ENCODE results near the gene MIXL1.
"Not testable (repeated sequence)": the region's sequence is repeated elsewhere in the genome, so short reads cannot be mapped to it uniquely, and the experiment has no call there.

The MIXL1 gene

DNA sequence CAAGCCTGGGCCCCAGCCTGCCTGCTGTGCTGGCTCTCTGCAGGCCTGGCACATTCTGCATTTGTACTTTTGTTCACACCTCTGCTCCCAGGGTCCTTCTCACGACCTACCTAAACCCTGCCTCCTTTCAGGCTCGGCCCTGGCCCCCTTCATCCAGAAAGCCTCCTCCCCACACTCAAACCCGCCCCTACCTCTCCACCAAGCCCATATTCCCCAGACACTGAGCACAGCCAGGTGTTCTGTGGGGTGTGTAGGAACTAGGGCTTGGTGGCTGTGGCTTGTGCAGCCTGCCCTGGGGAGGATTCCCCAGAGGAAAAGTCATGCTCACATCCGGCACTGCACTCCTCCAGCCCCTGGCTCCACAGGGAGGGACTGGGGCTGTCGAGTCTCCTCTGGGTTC is 8.2 kb upstream of the MIXL1 start:
- no peak for DNase-seq (ENCODE audit: low read depth)

DNA sequence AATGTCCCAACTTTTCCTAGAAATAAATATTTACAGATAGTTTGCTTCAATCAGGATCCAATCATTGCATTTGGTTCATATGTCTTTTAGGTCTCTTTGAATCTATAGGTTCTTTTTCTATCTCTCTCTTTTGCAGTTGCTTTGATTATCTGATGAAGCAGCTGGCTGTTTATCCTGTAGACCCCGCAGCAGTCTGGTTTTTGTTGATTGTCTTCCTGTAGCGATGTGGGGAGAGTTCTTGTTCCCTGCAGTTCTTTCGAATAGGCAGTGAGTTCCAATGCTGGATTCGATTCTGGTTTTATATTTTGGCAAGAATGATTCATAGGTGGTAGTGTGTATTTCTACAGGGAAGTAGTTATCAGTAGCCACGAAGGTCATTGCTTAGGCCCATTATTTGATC is 7.4 kb upstream of the MIXL1 start:
- DNase-seq (ENCODE audit: low read depth), result no peak

DNA sequence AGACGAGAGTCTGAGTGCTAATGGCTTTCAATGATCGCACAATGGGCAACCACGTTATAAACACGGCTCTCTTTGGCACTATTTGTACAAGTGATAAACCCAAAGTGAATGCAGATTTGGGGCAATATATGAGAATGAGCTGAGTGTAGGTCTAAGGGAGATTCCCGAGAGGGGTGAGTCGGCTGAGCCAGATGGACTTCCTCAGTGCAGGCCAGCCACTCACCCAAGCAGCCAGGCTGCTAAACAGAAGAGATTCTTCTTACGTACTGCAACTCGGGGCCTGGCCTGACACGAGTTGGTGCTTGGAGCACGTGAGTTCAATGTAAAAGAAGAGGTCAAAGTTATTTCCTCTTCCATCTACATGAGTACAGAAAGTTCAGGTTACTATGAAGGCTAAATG is 6.2 kb upstream of the MIXL1 start:
- peak; percentile 13 for DNase-seq (ENCODE audit: low read depth)

DNA sequence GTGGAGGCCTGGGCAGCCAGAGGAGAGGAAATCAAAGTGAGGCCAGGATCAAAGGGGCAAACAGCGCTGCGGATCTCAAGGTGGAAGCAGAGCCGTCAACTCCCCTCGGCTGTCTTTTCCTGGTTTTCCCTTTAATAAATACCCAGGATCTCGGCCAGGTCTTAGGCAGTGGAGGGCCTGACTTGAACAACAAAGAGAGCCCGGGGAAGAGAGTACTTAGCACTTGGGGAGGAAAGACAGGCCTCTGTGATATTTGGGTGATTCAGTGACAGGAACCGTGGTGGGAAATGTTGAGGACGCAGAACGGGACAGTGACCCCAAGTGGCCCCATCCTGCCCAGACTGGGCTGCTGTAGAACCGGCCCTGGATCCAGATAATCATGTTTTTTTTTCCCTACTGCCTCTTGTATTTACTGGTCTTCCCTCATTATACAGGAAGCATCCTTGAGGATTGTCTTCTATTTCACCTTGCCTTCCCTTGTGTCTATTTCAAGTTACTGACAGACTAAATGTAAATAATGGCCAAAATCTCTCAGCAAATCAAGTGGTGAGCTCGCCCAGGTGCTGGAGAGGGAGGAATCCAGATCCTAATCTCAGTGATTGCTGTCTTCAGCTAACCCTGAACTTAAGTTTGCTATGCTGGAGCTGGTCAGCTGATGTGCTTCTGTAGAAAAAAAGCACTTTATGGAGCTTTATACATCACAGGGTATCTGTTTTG is 2.8 kb upstream of the MIXL1 start:
- DNase-seq (ENCODE audit: low read depth), result no peak

- no peak for DNase-seq (ENCODE audit: low read depth)
Observed at GRCh38 chr1:226222686-226223085, 778 bp upstream of the MIXL1 start.

GRCh38 chr1:226223786-226224244 is 351 bp downstream of the MIXL1 start:
- DNase-seq (ENCODE audit: low read depth), result no peak

DNA sequence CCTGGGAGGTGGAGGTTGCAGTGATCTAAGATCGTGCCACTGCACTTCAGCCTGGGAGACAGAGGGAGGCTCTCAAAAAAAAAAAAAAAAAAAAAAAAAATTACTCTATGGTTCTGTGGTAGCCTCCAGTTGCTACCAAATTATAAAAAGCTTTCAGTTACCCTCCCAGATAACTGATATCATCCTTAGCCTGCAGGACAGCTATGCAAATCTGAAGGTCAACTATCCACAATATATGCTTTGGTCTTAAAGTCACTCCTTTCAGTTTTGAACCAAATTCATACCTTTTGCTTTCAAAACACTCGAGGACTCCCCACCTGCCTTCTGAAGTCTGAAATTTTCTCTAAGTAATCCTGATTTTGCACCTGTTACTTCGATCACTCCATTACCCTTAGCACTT is 3.1 kb downstream of the MIXL1 start:
- DNase-seq (ENCODE audit: low read depth), result no peak

DNA sequence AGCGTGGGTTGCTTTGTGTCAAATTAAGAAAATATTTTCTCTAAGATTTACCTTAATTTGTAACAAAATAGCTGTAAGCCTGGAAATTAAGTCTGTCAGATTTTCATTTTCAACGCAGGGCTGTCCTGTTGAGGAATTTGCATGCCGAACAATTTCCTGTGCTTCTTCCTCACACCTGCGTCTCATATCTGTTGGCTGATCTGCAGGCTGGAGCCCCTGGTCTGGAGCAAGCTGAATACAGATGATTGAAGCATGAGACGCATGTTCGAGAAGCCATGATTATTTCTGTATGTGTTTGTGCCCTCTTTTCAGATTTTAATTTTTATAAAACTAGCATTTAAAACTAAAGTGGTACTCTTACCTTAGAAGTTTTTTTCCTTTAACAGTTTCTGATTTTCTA is 9.8 kb downstream of the MIXL1 start:
- DNase-seq (ENCODE audit: low read depth), result no peak

DNA sequence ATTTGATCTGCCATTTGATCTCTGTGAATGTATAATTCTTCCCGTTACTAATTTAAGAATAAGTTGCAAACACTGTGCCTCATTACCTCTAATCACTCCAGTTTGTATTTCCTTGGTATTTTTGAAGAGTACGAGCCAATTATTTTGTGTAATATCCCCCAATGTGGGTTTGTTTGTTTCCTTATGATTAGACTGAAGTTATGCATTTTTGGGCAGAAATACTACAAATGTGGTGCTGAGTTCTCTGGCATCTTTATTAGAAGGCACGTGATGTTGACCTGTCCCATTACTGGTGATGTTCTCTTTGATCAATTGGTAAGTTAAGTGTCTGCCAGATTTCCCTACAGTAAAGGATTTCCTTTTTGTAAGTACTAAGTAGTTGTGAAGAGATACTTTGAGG is 10.3 kb downstream of the MIXL1 start:
- DNase-seq (ENCODE audit: low read depth), result no peak

DNA sequence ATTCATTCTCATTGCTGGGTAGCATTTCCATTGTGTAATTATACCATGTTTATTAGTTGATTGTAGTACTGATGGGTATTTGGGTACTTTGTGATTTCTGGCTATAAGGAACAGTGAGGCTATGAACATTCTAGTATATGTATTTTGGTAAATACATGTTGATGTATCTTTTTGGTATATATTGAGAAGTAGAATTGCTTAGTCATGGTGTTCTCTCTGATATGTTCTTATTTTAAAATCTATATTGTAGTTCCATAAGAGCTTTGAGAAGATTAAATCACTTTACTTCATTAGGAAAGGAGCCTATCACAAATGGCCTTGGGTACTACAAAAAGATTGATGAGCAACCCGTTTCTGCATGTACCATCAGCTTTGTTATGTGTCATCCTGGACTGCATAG is 13.4 kb downstream of the MIXL1 start:
- no peak for DNase-seq (ENCODE audit: low read depth)

DNA sequence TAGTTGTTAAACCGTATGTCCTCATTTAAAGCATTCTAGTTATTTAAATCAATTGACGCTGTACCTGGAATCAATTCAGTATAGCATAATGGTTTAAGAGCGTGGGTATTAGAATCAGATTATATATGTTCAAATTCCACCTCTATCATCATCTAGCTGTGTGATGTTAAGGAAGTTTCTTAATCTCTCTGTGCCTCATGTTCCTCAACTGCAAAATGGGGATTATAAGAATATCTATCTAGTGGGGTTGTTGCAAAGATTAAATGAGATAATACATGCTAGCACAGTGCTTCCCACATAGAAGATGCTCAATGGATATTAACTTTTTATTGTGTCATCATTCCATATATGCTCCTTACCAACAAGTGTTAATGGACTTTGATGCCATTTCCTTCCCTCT is 16.0 kb downstream of the MIXL1 start:
- DNase-seq (ENCODE audit: low read depth), result no peak

- DNase-seq (ENCODE audit: low read depth), result peak; percentile 39
Observed at GRCh38 chr1:226248091-226248490, 24.6 kb downstream of the MIXL1 start.

- DNase-seq (ENCODE audit: low read depth), result no peak
Observed at GRCh38 chr1:226248796-226249195, 25.3 kb downstream of the MIXL1 start.

GRCh38 chr1:226250511-226250910 is 27.0 kb downstream of the MIXL1 start:
- no peak for DNase-seq (ENCODE audit: low read depth)

- not testable (repeated sequence) for DNase-seq (ENCODE audit: low read depth)
Observed at GRCh38 chr1:226252841-226253240, 29.4 kb downstream of the MIXL1 start.

DNA sequence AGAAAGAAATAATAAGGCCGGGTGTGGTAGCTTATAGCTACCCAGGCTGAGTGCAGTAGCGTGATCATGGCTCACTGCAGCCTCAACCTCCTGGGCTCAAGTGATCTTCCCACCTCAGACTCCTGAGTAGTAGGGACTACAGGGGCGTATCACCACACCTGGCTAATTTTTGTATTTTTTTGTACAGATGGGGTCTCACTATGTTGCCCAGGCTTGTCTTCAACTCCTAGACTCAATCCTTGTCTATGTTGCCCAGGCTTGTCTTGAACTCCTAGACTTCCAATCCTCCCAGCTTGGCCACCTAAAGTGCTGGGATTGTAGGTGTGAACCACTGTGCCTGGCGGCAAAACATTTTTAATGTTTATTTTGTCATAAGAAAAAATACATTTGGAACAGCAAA is 30.5 kb downstream of the MIXL1 start:
- DNase-seq (ENCODE audit: low read depth), result no peak

- no peak for DNase-seq (ENCODE audit: low read depth)
Observed at GRCh38 chr1:226255380-226255779, 31.9 kb downstream of the MIXL1 start.

DNA sequence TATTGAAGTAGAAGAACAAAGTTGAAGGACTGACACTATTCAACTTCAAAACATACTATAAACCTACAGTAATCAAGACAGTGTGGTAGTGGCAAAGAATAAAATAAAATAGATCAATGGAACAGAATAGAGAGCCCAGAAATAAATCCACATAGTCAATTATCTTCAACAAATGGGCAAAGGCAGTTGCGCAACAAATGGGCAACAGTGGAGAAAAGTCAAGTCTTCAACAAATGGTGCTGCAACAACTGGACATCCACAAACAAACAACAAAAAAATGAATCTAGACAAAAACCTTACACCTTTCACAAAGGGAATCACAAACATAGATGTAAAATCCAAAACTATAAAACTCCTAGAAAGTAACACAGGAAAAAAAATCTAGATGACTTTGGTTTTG is 38.4 kb downstream of the MIXL1 start:
- DNase-seq (ENCODE audit: low read depth), result no peak

GRCh38 chr1:226268421-226269124 is 45.1 kb downstream of the MIXL1 start:
- DNase-seq (ENCODE audit: low read depth), result peak; percentile 61

GRCh38 chr1:226272233-226272902 is 48.9 kb downstream of the MIXL1 start:
- DNase-seq (ENCODE audit: low read depth), result not testable (repeated sequence)

- DNase-seq (ENCODE audit: low read depth), result no peak
Observed at GRCh38 chr1:226274138-226274537, 50.7 kb downstream of the MIXL1 start.

DNA sequence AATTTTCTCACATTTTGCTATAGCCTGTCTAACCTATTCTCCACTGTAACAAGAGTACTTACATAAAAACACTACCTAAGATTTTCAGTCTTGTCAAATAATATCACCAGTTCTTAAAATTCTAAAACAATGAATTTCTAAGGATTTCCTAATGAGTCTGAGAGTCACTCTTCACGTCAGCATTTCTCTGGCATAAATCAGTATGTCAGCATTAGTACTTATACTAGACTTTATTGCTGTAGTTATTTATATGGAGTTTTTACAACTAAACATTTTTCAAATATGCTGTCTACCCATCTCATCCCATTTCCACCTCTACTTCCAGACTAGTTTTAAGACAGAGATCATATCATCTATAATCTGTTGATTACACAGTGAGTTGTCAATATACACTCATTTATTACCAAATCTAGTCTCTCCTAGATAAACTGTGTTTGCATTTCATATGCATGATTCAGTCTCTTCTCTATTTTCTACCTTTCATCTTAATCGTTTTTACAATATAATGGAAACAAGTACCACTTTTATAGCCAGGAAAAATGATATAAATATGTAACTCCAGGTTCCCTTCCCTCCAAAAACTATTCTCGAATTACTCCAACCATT is 52.7 kb downstream of the MIXL1 start:
- no peak for DNase-seq (ENCODE audit: low read depth)

Measured in stromal cell of bone marrow (primary cell).